HepG2 (cell line): ENCODE data around the gene COL18A1. TPM values are rescaled to one million over a fixed set of nuclear protein-coding genes. Genes with fewer than 3 reads are reported as not detected.

ENCODE experiments used
- ELF1 ChIP-seq: sonication (generic); formaldehyde crosslinking; IDR thresholded peaks from 2 replicates; pipeline ENCODE4 v1.4.0; 2020; ENCODE audit warnings: missing genetic modification reagents
- HMG20A ChIP-seq: IDR thresholded peaks from 2 replicates; pipeline ENCODE4 v1.6.1; 2016; ENCODE audit warnings: borderline replicate concordance
- JUN ChIP-seq: sonication (generic); formaldehyde crosslinking; IDR thresholded peaks from 2 replicates; pipeline ENCODE4 v1.4.0; 2020; ENCODE audit warnings: mild to moderate bottlenecking, missing genetic modification reagents
- KLF12 ChIP-seq: sonication (generic); formaldehyde crosslinking; IDR thresholded peaks from 2 replicates; pipeline ENCODE4 v1.4.0; 2020; ENCODE audit warnings: missing genetic modification reagents, borderline replicate concordance
- MAFG ChIP-seq: sonication (generic); formaldehyde crosslinking; IDR thresholded peaks from 2 replicates; pipeline ENCODE4 v1.5.1; 2020; ENCODE audit warnings: mild to moderate bottlenecking, missing genetic modification reagents
- RFX3 ChIP-seq: IDR thresholded peaks from 2 replicates; pipeline ENCODE4 v1.6.1; 2016; ENCODE audit warnings: missing biosample characterization, missing genetic modification reagents
- SP1 ChIP-seq, 2 experiments: fragments of 450-650 bp in 1 of 2; sonication (generic) in 1 of 2; formaldehyde crosslinking in 1 of 2; IDR thresholded peaks; 2 replicates each; pipeline versions ENCODE4 v1.4.0 to v1.6.1; 2016 to 2020; ENCODE audit warnings: missing genetic modification reagents in 1 of 2
- THYN1 ChIP-seq: sonication (generic); formaldehyde crosslinking; IDR thresholded peaks from 2 replicates; pipeline ENCODE4 v1.8.1; 2023; ENCODE audit warnings: low read depth, mild to moderate bottlenecking, moderate library complexity, missing genetic modification reagents, borderline replicate concordance
- ZNF205 ChIP-seq: IDR thresholded peaks from 2 replicates; pipeline ENCODE4 v1.6.1; 2018; ENCODE audit warnings: missing biosample characterization, missing genetic modification reagents
- ZNF264 ChIP-seq: sonication (generic); formaldehyde crosslinking; IDR thresholded peaks from 2 replicates; pipeline ENCODE4 v1.4.0; 2020; ENCODE audit warnings: missing genetic modification reagents
- ZNF335 ChIP-seq: sonication (generic); formaldehyde crosslinking; IDR thresholded peaks from 2 replicates; pipeline ENCODE4 v1.4.0; 2020; ENCODE audit warnings: missing genetic modification reagents
- ZNF33A ChIP-seq: sonication (generic); formaldehyde crosslinking; IDR thresholded peaks from 2 replicates; pipeline ENCODE4 v1.5.1; 2020; ENCODE audit warnings: missing genetic modification reagents, mild to moderate bottlenecking, moderate library complexity, borderline replicate concordance
- ZNF382 ChIP-seq: sonication (generic); formaldehyde crosslinking; IDR thresholded peaks from 2 replicates; pipeline ENCODE4 v1.5.0; 2020; ENCODE audit warnings: missing genetic modification reagents, mild to moderate bottlenecking, borderline replicate concordance
- ZNF607 ChIP-seq: sonication (generic); formaldehyde crosslinking; IDR thresholded peaks from 2 replicates; pipeline ENCODE4 v1.5.1; 2020; ENCODE audit warnings: missing genetic modification reagents, mild to moderate bottlenecking, borderline replicate concordance
- ZNF749 ChIP-seq: sonication (generic); formaldehyde crosslinking; IDR thresholded peaks from 2 replicates; pipeline ENCODE4 v1.8.0; 2022; ENCODE audit warnings: mild to moderate bottlenecking, missing genetic modification reagents, moderate library complexity, borderline replicate concordance
- polyA plus RNA-seq, 8 experiments: library from polyadenylated mRNA; depleted of rRNA in 3 of 8; stranded (reverse) in 7 of 8; unstranded in 1 of 8; fragments of >200 nt; fragmentation: Illumina TruSeq in 4 of 8; extraction: Trizol in 4 of 8; gene quantifications; 2 replicates each; pipeline versions ENCODE4 v1.2.1 to v1.2.3, GENCODE V29; 2011 to 2016; ENCODE audit warnings: low read depth in 4 of 8, missing spikeins in 1 of 8, mixed read lengths in 1 of 8; ENCODE audit not compliant: insufficient read depth in 1 of 8
- total RNA-seq, 5 experiments: library from RNA; depleted of rRNA; stranded (reverse); fragments of >200 nt; fragmentation: Illumina TruSeq; extraction: Trizol; gene quantifications; 2 replicates each; pipeline ENCODE4 v1.2.3, GENCODE V29; 2016; ENCODE audit warnings: low read depth in 1 of 5
- TF ChIP-seq, protein P1 (sequence below): IDR thresholded peaks from 2 replicates; pipeline ENCODE4 v1.6.1; 2016
- TF ChIP-seq, protein P2 (sequence below): sonication (generic); formaldehyde crosslinking; IDR thresholded peaks from 2 replicates; pipeline ENCODE4 v1.5.0; 2020; ENCODE audit warnings: mild to moderate bottlenecking, missing genetic modification reagents, borderline replicate concordance
- TF ChIP-seq, protein P3 (sequence below): IDR thresholded peaks from 2 replicates; pipeline ENCODE4 v1.6.1; 2018; ENCODE audit warnings: missing genetic modification reagents
- TF ChIP-seq, protein P4 (sequence below): sonication (generic); formaldehyde crosslinking; IDR thresholded peaks from 2 replicates; pipeline ENCODE4 v1.4.0; 2020; ENCODE audit warnings: missing genetic modification reagents
- TF ChIP-seq, protein P5 (sequence below): sonication (generic); formaldehyde crosslinking; IDR thresholded peaks from 2 replicates; pipeline ENCODE4 v1.4.0; 2020; ENCODE audit warnings: missing genetic modification reagents, mild to moderate bottlenecking, borderline replicate concordance

Gene COL18A1
- total and polyA plus RNA-seq, 2 of the 13 experiments (the other 11 are each of a cell fraction or from before 2014, with no cell fraction given) = 79.0 to 102 TPM

DNA sequence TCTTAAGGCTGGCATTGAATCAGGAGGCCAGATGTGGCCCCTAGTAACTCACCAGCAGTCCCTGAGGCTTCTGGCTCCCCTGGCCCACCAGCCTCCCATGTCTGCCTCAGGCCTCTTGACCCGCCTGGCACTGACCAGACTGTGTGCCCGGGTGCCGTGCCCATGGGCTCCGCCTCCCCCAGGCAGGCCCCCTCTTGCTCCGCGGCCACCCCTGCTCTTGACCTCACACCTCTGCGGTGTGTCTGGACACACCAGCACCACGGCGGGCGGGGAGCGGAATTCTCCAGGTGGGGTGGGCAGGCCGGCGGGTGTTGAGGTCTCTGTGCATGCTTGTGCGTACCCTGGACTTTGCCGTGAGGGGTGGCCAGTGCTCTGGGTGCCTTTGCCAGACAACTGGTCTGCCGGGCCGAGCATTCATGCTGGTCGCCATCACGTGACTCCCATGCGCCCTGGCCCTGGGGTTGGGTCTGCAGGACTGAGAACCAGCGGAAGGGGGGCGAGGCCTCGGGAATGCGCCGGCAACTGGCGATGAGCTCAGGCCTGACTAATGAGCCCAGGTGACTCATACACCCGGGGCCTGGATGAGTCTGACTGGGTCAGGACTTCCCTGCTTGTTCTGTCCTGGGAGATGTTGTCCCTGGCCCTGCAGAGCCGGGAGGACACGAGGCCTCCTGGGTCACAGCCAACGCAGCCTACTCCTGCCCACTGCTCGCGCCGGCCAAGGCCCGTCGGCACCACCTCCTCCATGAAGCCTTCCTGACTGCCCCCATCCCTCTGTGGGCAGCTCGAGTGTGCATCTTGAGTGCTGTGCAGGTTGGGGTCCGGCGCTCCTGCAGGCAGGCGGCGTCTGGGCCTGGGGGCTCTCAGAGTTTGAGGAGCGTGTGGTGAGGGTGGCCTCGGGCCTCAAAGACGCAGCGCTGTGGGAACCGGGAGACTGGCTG, 22.6 kb downstream of the COL18A1 start (continued):
- TF ChIP-seq, protein P1, sequence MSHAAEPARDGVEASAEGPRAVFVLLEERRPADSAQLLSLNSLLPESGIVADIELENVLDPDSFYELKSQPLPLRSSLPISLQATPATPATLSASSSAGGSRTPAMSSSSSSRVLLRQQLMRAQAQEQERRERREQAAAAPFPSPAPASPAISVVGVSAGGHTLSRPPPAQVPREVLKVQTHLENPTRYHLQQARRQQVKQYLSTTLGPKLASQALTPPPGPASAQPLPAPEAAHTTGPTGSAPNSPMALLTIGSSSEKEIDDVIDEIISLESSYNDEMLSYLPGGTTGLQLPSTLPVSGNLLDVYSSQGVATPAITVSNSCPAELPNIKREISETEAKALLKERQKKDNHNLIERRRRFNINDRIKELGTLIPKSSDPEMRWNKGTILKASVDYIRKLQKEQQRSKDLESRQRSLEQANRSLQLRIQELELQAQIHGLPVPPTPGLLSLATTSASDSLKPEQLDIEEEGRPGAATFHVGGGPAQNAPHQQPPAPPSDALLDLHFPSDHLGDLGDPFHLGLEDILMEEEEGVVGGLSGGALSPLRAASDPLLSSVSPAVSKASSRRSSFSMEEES (CRISPR knock-in tag) = peak; percentile 96
- TF ChIP-seq ZNF607 (peak; percentile 5), THYN1 (CRISPR knock-in tag) (no peak), ELF1 (CRISPR knock-in tag) (peak; percentile 61; the same call in 1 of the 2 replicates), KLF12 (CRISPR knock-in tag) (peak; percentile 90), ZNF382 (CRISPR knock-in tag) (no peak), MAFG (no peak), RFX3 (CRISPR knock-in tag) (no peak), HMG20A (peak; percentile 78; the same call in 1 of the 2 replicates), JUN (CRISPR knock-in tag) (peak; percentile 97), SP1 (IDR thresholded peaks at IDR 0.05) (no peak), SP1 (CRISPR knock-in tag; IDR thresholded peaks at IDR 0.05) (peak; percentile 45), ZNF205 (0 out of 2 replicates have a peak, but pooled peaks have one; percentile 74), ZNF335 (CRISPR knock-in tag) (peak; percentile 84), ZNF749 (CRISPR knock-in tag) (peak; percentile 90), ZNF264 (peak; percentile 78), ZNF33A (no peak)
- TF ChIP-seq, protein P2, sequence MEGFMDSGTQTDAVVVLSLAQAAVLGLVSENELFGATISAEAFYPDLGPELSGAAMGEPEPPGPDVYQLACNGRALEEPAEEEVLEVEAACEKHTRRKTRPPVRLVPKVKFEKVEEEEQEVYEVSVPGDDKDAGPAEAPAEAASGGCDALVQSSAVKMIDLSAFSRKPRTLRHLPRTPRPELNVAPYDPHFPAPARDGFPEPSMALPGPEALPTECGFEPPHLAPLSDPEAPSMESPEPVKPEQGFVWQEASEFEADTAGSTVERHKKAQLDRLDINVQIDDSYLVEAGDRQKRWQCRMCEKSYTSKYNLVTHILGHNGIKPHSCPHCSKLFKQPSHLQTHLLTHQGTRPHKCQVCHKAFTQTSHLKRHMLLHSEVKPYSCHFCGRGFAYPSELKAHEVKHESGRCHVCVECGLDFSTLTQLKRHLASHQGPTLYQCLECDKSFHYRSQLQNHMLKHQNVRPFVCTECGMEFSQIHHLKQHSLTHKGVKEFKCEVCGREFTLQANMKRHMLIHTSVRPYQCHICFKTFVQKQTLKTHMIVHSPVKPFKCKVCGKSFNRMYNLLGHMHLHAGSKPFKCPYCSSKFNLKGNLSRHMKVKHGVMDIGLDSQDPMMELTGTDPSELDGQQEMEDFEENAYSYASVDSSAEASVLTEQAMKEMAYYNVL = peak; percentile 64; the same call in 1 of the 2 replicates
- TF ChIP-seq, protein P3, sequence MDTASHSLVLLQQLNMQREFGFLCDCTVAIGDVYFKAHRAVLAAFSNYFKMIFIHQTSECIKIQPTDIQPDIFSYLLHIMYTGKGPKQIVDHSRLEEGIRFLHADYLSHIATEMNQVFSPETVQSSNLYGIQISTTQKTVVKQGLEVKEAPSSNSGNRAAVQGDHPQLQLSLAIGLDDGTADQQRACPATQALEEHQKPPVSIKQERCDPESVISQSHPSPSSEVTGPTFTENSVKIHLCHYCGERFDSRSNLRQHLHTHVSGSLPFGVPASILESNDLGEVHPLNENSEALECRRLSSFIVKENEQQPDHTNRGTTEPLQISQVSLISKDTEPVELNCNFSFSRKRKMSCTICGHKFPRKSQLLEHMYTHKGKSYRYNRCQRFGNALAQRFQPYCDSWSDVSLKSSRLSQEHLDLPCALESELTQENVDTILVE (CRISPR knock-in tag) = peak; percentile 53
- TF ChIP-seq, protein P4, sequence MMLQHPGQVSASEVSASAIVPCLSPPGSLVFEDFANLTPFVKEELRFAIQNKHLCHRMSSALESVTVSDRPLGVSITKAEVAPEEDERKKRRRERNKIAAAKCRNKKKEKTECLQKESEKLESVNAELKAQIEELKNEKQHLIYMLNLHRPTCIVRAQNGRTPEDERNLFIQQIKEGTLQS (CRISPR knock-in tag) = peak; percentile 95
- TF ChIP-seq, protein P5, sequence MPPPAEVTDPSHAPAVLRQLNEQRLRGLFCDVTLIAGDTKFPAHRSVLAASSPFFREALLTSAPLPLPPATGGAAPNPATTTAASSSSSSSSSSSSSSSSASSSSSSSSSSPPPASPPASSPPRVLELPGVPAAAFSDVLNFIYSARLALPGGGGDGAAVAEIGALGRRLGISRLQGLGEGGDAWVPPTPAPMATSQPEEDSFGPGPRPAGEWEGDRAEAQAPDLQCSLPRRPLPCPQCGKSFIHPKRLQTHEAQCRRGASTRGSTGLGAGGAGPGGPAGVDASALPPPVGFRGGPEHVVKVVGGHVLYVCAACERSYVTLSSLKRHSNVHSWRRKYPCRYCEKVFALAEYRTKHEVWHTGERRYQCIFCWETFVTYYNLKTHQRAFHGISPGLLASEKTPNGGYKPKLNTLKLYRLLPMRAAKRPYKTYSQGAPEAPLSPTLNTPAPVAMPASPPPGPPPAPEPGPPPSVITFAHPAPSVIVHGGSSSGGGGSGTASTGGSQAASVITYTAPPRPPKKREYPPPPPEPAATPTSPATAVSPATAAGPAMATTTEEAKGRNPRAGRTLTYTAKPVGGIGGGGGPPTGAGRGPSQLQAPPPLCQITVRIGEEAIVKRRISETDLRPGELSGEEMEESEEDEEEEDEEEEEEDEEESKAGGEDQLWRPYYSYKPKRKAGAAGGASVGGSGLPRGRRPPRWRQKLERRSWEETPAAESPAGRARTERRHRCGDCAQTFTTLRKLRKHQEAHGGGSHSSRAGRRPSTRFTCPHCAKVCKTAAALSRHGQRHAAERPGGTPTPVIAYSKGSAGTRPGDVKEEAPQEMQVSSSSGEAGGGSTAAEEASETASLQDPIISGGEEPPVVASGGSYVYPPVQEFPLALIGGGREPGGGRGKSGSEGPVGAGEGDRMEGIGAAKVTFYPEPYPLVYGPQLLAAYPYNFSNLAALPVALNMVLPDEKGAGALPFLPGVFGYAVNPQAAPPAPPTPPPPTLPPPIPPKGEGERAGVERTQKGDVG = peak; percentile 95; the same call in 1 of the 2 replicates
